Gastrocnemius medialis (tissue), 4 donors: ENCODE results near the gene RGS17.

Experiments used
- CTCF ChIP-seq, 5 experiments: fragments of 450-650 bp in 3 of 5; fragments of 200-600 bp in 2 of 5; sonication (generic) in 2 of 5; IDR thresholded peaks in 4 of 5; conservative IDR thresholded peaks in 1 of 5; 1 replicate in 4 of 5; 2 replicates in 1 of 5; pipeline ENCODE4 v1.5.1; 2016 to 2019; ENCODE audit warnings: antibody characterized with exemption in 5 of 5, mild to moderate bottlenecking in 3 of 5, moderate library complexity in 3 of 5
- POLR2A ChIP-seq, 2 donors: fragments of 450-650 bp; IDR thresholded peaks; one replicate each; pipeline ENCODE4 v1.6.1; 2017; ENCODE audit warnings: antibody characterized with exemption in 2 of 2, mild to moderate bottlenecking in 2 of 2, moderate library complexity in 2 of 2

- TF ChIP-seq CTCF (IDR thresholded peaks at IDR 0.05 in 4 of 5, conservative IDR thresholded peaks at IDR 0.05 in 1 of 5) (no peak), POLR2A (IDR thresholded peaks at IDR 0.05) (no peak)
These were observed 61.2 kb downstream of the RGS17 start for GRCh38 chr6:153069897-153070296.
